H1 (cell line): ENCODE data around the gene WDR27. TPM values are rescaled to one million over a fixed set of nuclear protein-coding genes. Genes with fewer than 3 reads are reported as not detected.
A peak's percentile ranks its signal among the peaks of the same experiment; 100 is the strongest.

Source experiments
- CTCF ChIA-PET: fragments of 300-600 bp; sonication (Branson Sonifier 250); formaldehyde crosslinking; loops from one replicate; lab custom pipeline; 2021; ENCODE audit not compliant: partially characterized antibody; lab: Charles Lee
- POLR2A ChIA-PET: fragments of 300-600 bp; sonication (Branson Sonifier 250); formaldehyde crosslinking; loops from one replicate; lab custom pipeline; 2021; ENCODE audit warnings: inconsistent platforms; ENCODE audit not compliant: partially characterized antibody; lab: Charles Lee
- DNase-seq, 2 experiments: peaks; one replicate each; pipeline versions ENCODE4 v3.0.0 to v3.0.0-alpha.2; 2010 to 2022; ENCODE audit warnings: low spot score in 2 of 2, low read depth in 1 of 2, mixed read lengths in 1 of 2
- FAIRE-seq: peaks from 2 replicates; lab custom pipeline; 2011; peaks lifted over from hg19 to GRCh38; lab: Jason Lieb, UNC
- H2AFZ ChIP-seq: 2 replicates; pipeline ENCODE4 v1.8.1; 2012; ENCODE audit warnings: low read length, inconsistent platforms
- H2AK5ac ChIP-seq: 2 replicates; pipeline ENCODE4 v1.6.1; 2013; ENCODE audit warnings: low read depth, low read length
- H2BK120ac ChIP-seq: replicated peaks from 2 replicates; pipeline ENCODE3; 2013; ENCODE audit warnings: low read depth, low read length, inconsistent platforms
- H2BK12ac ChIP-seq: 2 replicates; pipeline ENCODE4 v1.6.1; 2013; ENCODE audit warnings: low read depth, low read length
- H2BK15ac ChIP-seq: 2 replicates; pipeline ENCODE4 v1.6.1; 2013; ENCODE audit warnings: low read length
- H2BK20ac ChIP-seq: 2 replicates; pipeline ENCODE4 v1.6.1; 2013; ENCODE audit warnings: low read length
- H2BK5ac ChIP-seq: 2 replicates; pipeline ENCODE4 v1.6.1; 2013; ENCODE audit warnings: low read depth, low read length
- H3K14ac ChIP-seq: 2 replicates; pipeline ENCODE4 v1.6.1; 2013; ENCODE audit warnings: inconsistent platforms; ENCODE audit not compliant: insufficient read length
- H3K18ac ChIP-seq: 2 replicates; pipeline ENCODE4 v1.6.1; 2013; ENCODE audit warnings: low read length; ENCODE audit errors: extremely low read depth
- H3K23ac ChIP-seq: 2 replicates; pipeline ENCODE4 v1.6.1; 2013; ENCODE audit warnings: inconsistent platforms; ENCODE audit not compliant: insufficient read length
- H3K23me2 ChIP-seq: 2 replicates; pipeline ENCODE4 v1.6.1; 2013; ENCODE audit warnings: low read depth, low read length
- H3K27ac ChIP-seq: 2 replicates; pipeline ENCODE4 v1.6.1; 2011; ENCODE audit warnings: low read depth, low read length, inconsistent platforms
- H3K27me3 ChIP-seq, 4 experiments: replicated peaks in 1 of 4; 1 replicate in 1 of 4; 2 replicates in 3 of 4; pipeline versions ENCODE4 v1.6.1 to v1.8.1; 2011 to 2013; ENCODE audit warnings: low read length in 3 of 4, mild to moderate bottlenecking in 3 of 4, inconsistent platforms in 2 of 4, mixed read lengths in 2 of 4, moderate library complexity in 1 of 4; ENCODE audit not compliant: control insufficient read depth in 3 of 4, insufficient read depth in 3 of 4; ENCODE audit errors: extremely low read depth in 1 of 4
- H3K36me3 ChIP-seq, 4 experiments: 2 replicates each; pipeline versions ENCODE4 v1.6.1 to v1.8.1; 2011 to 2013; ENCODE audit warnings: mild to moderate bottlenecking in 4 of 4, low read length in 3 of 4, moderate library complexity in 2 of 4, control low read depth in 1 of 4, inconsistent platforms in 1 of 4; ENCODE audit not compliant: insufficient read depth in 4 of 4, control insufficient read depth in 2 of 4
- H3K4ac ChIP-seq: replicated peaks from 2 replicates; pipeline ENCODE3; 2013; ENCODE audit warnings: low read length, low read depth, mixed read lengths, inconsistent platforms; ENCODE audit not compliant: insufficient read length
- H3K4me1 ChIP-seq, 4 experiments: replicated peaks in 1 of 4; 1 replicate in 1 of 4; 2 replicates in 3 of 4; pipeline versions ENCODE4 v1.6.1 to v1.8.1; 2011 to 2013; ENCODE audit warnings: low read length in 3 of 4, inconsistent platforms in 2 of 4, mixed read lengths in 1 of 4; ENCODE audit not compliant: insufficient read depth in 4 of 4, control insufficient read depth in 3 of 4
- H3K4me2 ChIP-seq, 2 experiments: 2 replicates each; pipeline versions ENCODE4 v1.6.1 to v1.8.1; 2011 to 2013; ENCODE audit warnings: low read depth in 2 of 2, low read length in 2 of 2, control low read depth in 1 of 2, inconsistent platforms in 1 of 2, mild to moderate bottlenecking in 1 of 2; ENCODE audit not compliant: insufficient read depth in 1 of 2
- H3K4me3 ChIP-seq, 4 experiments: fragments of 200-600, 300-600 bp in 1 of 4; sonication (generic), shearing (Covaris generic), sonication (Bioruptor Twin) in 1 of 4; 2 replicates each; pipeline versions ENCODE4 v1.5.1 to v1.8.1; 2011 to 2016; ENCODE audit warnings: low read length in 4 of 4, low read depth in 3 of 4, control low read depth in 2 of 4, inconsistent platforms in 2 of 4, mild to moderate bottlenecking in 2 of 4, mixed read lengths in 1 of 4, moderate library complexity in 1 of 4; ENCODE audit not compliant: insufficient read depth in 2 of 4; ENCODE audit errors: extremely low read depth in 1 of 4
- H3K56ac ChIP-seq: replicated peaks from 2 replicates; pipeline ENCODE3; 2013; ENCODE audit warnings: low read depth, mild to moderate bottlenecking, mixed read lengths, low read length, inconsistent platforms; ENCODE audit not compliant: insufficient read length
- H3K79me1 ChIP-seq: 2 replicates; pipeline ENCODE4 v1.6.1; 2013; ENCODE audit warnings: low read depth, low read length, control low read depth
- H3K79me2 ChIP-seq, 2 experiments: 2 replicates each; pipeline versions ENCODE4 v1.6.1 to v1.8.1; 2012 to 2013; ENCODE audit warnings: low read length in 2 of 2, mild to moderate bottlenecking in 2 of 2, inconsistent platforms in 1 of 2; ENCODE audit not compliant: insufficient read depth in 2 of 2, control insufficient read depth in 1 of 2
- H3K9ac ChIP-seq, 4 experiments: replicated peaks in 1 of 4; 1 replicate in 1 of 4; 2 replicates in 3 of 4; pipeline versions ENCODE4 v1.6.1 to v1.8.1; 2011 to 2013; ENCODE audit warnings: low read depth in 3 of 4, low read length in 3 of 4, control low read depth in 2 of 4, mild to moderate bottlenecking in 2 of 4, moderate library complexity in 2 of 4, inconsistent platforms in 1 of 4; ENCODE audit errors: extremely low read depth in 1 of 4
- H3K9me3 ChIP-seq, 2 experiments: 2 replicates each; pipeline versions ENCODE4 v1.6.1 to v1.8.1; 2012 to 2013; ENCODE audit warnings: mild to moderate bottlenecking in 2 of 2, moderate library complexity in 2 of 2, control low read depth in 1 of 2, inconsistent platforms in 1 of 2, low read depth in 1 of 2, low read length in 1 of 2, mixed read lengths in 1 of 2; ENCODE audit not compliant: insufficient read depth in 2 of 2
- H4K20me1 ChIP-seq, 2 experiments: replicated peaks in 1 of 2; 2 replicates each; pipeline versions ENCODE3 to v1.8.1; 2011 to 2013; ENCODE audit warnings: inconsistent platforms in 2 of 2, low read length in 2 of 2, mild to moderate bottlenecking in 1 of 2; ENCODE audit not compliant: insufficient read depth in 2 of 2, control insufficient read depth in 1 of 2
- H4K5ac ChIP-seq: 2 replicates; pipeline ENCODE4 v1.6.1; 2013; ENCODE audit warnings: low read length, low read depth, mixed read lengths, inconsistent platforms; ENCODE audit not compliant: insufficient read length
- H4K8ac ChIP-seq: 2 replicates; pipeline ENCODE4 v1.8.0; 2013; ENCODE audit warnings: mild to moderate bottlenecking, moderate library complexity, low read length, inconsistent platforms; ENCODE audit not compliant: insufficient read depth; ENCODE audit errors: extremely low read depth
- H4K91ac ChIP-seq: replicated peaks from 2 replicates; pipeline ENCODE3; 2013; ENCODE audit warnings: low read length, mixed read lengths, inconsistent platforms; ENCODE audit not compliant: insufficient read length
- ASH2L ChIP-seq: fragments of 200-600, 300-600 bp; sonication (generic); IDR thresholded peaks from one replicate; pipeline ENCODE4 v1.7.1; 2017; ENCODE audit warnings: low read length
- GTF2F1 ChIP-seq: IDR thresholded peaks from 2 replicates; pipeline ENCODE4 v1.6.1; 2012; ENCODE audit warnings: low read depth, low read length, improper control_type of control experiment, borderline replicate concordance
- JUND ChIP-seq: IDR thresholded peaks from 2 replicates; pipeline ENCODE4 v1.6.1; 2011; ENCODE audit warnings: mild to moderate bottlenecking, improper control_type of control experiment, low read length
- SP4 ChIP-seq: IDR thresholded peaks from 2 replicates; pipeline ENCODE4 v1.6.1; 2012; ENCODE audit warnings: low read length, inconsistent platforms
- TAF7 ChIP-seq: optimal IDR thresholded peaks from 2 replicates; pipeline ENCODE3; 2011; ENCODE audit warnings: low read depth, mild to moderate bottlenecking, inconsistent platforms, low read length, moderate library complexity, borderline replicate concordance
- WGBS, 2 experiments: shearing (Covaris generic) in 1 of 2; methylation state at CpG; one replicate each; pipeline versions ENCODE4 v1.1.6 to v1.1.7; 2013 to 2015; ENCODE audit warnings: low lambda C conversion rate in 2 of 2, mixed read lengths in 2 of 2, inconsistent platforms in 1 of 2, low coverage in 1 of 2, missing lambda C conversion rate in 1 of 2; ENCODE audit not compliant: insufficient replicate concordance in 2 of 2, insufficient coverage in 1 of 2, insufficient read length in 1 of 2; ENCODE audit errors: extremely low coverage in 1 of 2, missing lambda C conversion rate in 1 of 2; 5-methylcytosine and 5-hydroxymethylcytosine counted together
- polyA plus RNA-seq, 7 experiments: library from polyadenylated mRNA; depleted of rRNA in 3 of 7; stranded (reverse) in 5 of 7; unstranded in 2 of 7; fragments of >200 nt in 5 of 7; fragments of 200-250 nt in 2 of 7; gene quantifications; 1 replicate in 5 of 7; 2 replicates in 1 of 7; 4 replicates in 1 of 7; pipeline versions ENCODE4 v1.2.1 to v1.2.3, GENCODE V29; 2011 to 2013; ENCODE audit warnings: missing spikeins in 2 of 7, mixed read lengths in 2 of 7
- total RNA-seq: library from RNA; stranded (reverse); fragmentation: NEBNext Ultra II Directional; extraction: Animal tissue kit (Norgen Biotek cat#: 25700); gene quantifications from 2 replicates; pipeline ENCODE4 v1.2.1, GENCODE V29; 2021

The WDR27 gene
- total and polyA plus RNA-seq, 2 of the 8 experiments (the other 6 are each of a cell fraction or from before 2014, with no cell fraction given), result 53.6 to 68.6 TPM

- Histone ChIP-seq H3K4me3 (peak overlapping the region; percentile 79 to 96 (median 94)), H4K5ac (peak overlapping the region; percentile 89), H3K36me3 (peaks cover 0 to 18% (median under 1%) of the 10 kb centered on the region in 4 experiments; a peak in 3 of 8 replicates), H3K18ac (no peak overlapping the region), H3K56ac (no peak overlapping the region), H3K79me2 (peaks cover 0 to 65% of the 10 kb centered on the region in 2 experiments; a peak in 3 of 4 replicates), H3K9ac (peak overlapping the region; percentile 52 to 97 (median 92)), H4K20me1 (peaks cover 5 to 16% of the 10 kb centered on the region in 2 experiments), H3K27ac (peak overlapping the region; percentile 88), H3K23ac (no peak overlapping the region), H3K14ac (no peak overlapping the region), H4K91ac (peak overlapping the region; percentile 97), H2BK12ac (no peak overlapping the region), H3K79me1 (peaks cover 15% of the 10 kb centered on the region), H3K9me3 (no peaks in the 10 kb centered on the region), H2AK5ac (no peak overlapping the region), H4K8ac (peak overlapping the region; percentile 98; the same call in 1 of the 2 replicates), H3K4ac (peak overlapping the region; percentile 87), H2BK20ac (no peak overlapping the region), H2BK15ac (no peak overlapping the region), H2AFZ (no peak overlapping the region), H3K27me3 (no peaks in the 10 kb centered on the region), H2BK5ac (peak overlapping the region; percentile 95), H3K23me2 (peaks cover 5% of the 10 kb centered on the region; the same call in 1 of the 2 replicates), H3K4me1 (peaks cover 0 to 16% (median 5%) of the 10 kb centered on the region in 4 experiments; a peak in 2 of 7 replicates), H3K4me2 (peak overlapping the region; percentile 91 to 96), H2BK120ac (no peak overlapping the region)
- no peak for FAIRE-seq
- DNase-seq, result no peak
- 6% methylated on average over 22 of the region's 22 CpGs; no CpG with 5 or more reads in 1 of the 2 experiments for WGBS, 2 experiments
- POLR2A ChIA-PET, result interaction anchor here (0.9 to 6.3 kb wide), 13 partner anchors 7 to 851 kb away, joined by 3 to 58 read pairs (median 5); partner anchors contain the start of genes DYNLT2, ERMARD, PHF10 and TBP
- no peak for TF ChIP-seq SP4
- TF ChIP-seq JUND, result no peak
- no peak for TF ChIP-seq GTF2F1
- TF ChIP-seq TAF7, result no peak
- TF ChIP-seq ASH2L, result peak; percentile 10
- CTCF ChIA-PET, result interaction anchor here (0.6 to 1.2 kb wide), 3 partner anchors 15 to 82 kb away, joined by 3 read pairs; no protein-coding TSS in a partner anchor
Measured at GRCh38 chr6:169702840-169703246, 1.0 kb upstream of the WDR27 start.
